ENCODE results near the gene CUBN.

The CUBN gene

DNA sequence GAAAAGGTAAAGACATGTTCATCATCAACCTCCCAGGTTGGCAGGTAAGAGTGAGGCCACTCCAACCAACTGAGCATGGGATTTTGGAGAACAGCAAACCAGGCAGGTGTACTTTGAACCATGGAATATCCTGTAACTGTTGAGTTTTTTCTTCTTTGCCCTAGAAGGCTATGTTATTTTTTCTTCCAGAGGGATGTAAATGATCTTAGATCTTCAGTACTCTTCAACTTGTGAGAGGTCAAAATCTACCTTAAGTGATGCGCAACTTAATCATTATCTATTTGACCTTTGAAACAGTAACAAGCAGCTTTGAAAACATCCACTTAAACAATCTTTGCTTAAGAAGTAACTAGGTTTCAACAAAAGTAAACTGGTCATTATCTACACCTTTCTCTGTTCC is at the start of gene CUBN:
TSS of gene CUBN (minus strand) at position 71 of the 400 bp plus-strand sequence. CDS start at position 25, 46 bp downstream.
- no peak for DNase-seq

DNA sequence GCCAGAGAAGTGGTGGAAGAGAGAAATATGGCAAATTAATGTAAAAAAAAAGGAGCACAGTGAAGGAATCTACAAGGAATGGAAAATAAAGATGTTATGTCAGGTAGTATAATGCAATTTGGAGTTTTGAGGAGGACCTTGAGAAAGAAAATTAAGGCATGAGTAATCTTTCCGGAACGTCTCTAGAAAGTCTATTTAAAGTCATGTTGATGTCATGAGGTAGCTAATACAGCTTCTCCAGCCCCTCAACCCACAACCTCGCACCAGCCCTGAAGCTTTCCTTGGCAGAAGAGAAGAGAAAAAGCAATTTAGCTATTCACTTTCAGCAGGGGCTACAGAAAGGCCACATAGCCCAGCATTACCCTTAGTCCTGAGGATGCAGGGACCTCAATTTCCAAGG is 49.4 kb upstream of the CUBN start:
- DNase-seq = no peak

DNA sequence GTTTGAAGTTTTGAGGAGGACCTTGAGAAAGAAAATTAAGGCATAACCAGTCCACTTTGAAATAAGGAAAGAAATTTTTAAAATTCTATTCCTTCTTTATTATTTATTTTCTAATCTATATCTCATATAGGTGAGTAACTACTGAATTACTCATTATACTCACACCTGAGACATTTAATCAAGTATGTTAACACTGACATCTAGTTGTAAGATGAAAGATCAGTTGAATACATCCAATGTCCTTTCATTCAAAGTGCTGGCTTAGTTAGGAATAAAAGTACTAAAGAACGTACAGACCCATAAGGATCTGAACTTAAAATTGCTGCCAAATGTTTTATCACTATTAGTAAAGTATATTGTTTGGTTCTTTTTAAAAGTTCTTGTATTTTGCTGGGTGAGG is 48.4 kb upstream of the CUBN start:
- DNase-seq = no peak

DNA sequence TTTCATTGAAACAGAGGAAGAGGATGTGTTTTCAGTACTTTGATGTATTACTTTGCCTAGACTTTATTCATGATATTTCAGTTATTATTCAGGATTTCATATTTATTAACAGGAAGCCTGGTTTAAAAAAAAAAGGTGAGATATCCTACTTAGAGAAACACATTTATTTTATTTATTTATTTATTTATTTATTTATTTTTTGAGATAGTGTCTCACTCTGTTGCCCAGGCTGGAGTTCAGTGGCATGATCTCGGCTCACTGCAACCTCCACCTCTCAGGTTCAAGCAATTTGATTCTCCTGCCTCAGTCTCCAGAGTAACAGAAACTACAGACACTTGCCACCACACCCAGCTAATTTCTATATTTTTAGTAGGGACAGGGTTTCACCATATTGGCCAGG is 47.4 kb upstream of the CUBN start:
- DNase-seq = no peak

DNA sequence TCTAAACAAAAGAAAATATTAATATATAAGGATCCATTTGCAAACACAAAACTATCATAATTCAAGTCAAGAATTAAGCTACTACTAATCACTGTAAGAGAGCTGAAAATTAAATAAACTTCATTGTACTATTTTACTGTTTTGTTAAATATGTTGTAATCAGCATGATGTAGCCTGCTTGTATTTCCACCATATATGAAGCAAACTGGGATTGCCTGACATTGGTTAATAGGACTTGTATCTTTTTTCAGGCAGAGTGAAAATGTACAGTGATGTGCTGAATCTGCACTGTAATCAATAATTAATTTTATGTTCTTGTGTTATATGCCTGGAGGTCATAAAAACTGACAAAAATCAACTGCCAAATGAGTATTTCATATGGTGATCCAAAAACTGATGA is 46.5 kb upstream of the CUBN start:
- no peak for DNase-seq

DNA sequence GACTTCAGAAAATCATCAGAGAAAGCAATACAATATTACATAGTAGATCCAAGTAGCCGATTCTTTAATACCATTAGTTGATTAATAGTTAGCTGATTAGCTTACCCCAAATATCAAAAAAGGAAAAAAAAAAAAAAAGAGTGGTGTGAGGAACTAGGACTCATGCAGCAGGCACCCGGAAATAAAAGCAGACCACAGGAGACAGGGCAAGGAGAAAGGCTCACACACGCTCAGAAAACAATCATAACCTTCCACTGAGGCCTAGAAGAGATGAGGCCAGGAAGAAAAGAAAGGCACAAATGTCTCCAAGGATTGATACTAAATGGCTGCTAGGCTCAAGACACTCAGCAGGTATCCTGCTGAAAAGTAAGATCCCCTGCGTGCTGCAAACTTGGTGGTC is 45.9 kb upstream of the CUBN start:
- no peak for DNase-seq

DNA sequence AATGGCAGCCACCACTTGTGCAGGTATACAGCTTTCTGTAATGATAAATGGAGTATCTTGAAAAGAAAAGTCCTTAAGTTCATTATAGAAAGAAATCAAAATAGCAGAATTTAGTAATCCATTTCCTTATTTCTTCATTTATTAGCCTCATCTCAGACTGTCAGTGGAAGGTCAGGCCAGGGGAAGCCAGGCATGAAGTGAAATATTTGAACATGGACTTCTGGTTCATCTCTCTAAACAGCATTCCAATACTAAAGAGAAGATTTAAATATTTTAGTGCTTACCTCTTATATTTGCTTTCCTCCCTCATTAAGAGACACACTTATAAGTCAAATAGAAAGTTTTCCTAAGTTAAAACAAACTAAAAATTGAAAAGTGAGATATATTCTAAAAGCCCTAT is 45.0 kb upstream of the CUBN start:
- no peak for DNase-seq

DNA sequence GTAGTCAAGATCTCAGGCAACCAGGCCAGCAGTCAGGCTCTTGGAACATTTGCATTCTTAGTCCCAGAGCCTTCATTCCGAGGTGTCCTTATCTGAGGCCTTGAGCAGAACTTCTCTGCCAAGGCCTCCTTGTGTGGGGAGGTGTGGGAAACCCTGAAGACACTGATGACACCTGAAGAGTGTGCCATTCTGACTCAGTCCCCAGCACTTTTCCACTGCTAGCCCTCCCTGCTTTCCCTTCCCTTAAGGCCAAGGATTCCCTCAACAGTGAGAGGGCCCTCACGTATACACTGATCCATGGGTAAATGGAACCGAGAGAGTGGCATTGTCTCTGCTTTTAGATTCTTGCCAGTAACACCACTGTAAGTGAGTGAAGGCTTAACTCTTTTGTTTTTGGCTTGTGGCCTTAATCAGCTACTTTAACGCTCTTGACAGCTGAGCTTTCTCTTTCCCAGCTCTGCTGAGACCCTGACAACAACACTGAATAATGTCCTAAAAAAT is 41.6 kb upstream of the CUBN start:
- DNase-seq = no peak

DNA sequence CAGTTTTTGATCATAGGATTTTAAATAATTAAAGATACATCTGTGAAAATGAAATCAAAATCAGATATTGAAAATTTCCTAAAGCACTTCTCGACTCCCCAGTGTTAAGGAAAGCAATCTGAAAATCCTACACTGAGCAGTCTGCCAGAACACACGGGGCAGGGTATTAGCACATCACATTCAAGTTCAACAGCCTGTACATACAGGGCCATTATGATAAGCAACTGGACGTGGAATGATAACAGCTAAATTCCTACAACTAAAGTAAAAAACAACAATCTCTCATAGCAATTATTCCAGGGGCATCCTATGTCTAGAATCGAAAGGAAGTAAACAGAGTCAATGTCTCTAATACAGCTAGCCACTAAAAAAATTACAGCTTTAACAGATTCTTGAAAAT is 40.2 kb upstream of the CUBN start:
- no peak for DNase-seq

DNA sequence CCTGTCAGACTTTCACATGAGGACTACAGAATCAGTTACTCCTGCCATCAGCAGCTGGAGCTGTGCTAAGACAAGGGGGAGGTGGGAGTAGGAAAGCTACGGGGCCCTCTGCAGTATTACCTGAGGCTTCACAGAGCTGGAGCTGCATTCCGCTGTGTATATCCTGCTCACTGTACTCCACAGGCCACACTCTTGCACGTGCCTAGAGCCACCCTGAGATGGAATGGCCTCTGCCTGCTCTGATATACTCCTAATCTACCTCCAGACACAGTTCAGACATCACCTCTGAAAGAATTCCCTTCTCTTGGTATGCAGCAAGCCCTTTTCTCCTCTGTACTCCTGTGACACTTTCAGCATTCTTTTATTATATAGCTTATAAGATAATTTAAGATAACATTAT is 37.1 kb upstream of the CUBN start:
- no peak for DNase-seq

DNA sequence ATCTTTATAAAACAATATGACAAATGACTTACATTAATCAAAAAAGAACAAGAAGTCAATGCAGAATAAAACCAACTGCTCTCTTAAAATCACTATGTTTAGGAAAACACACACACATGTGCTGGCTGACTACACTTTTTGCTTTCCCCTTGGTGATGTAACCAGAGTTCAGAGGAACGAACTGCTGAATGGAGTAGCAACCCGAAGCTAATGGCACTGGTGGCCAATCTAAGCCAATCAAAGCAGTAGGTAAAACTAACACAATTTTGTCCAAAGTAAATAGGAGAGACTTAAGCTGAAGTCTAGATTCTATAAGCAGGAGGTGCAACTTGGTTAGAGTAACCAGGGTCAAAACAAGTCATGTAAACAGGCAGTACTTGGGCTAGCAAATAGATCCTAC is 33.2 kb upstream of the CUBN start:
- DNase-seq = no peak

DNA sequence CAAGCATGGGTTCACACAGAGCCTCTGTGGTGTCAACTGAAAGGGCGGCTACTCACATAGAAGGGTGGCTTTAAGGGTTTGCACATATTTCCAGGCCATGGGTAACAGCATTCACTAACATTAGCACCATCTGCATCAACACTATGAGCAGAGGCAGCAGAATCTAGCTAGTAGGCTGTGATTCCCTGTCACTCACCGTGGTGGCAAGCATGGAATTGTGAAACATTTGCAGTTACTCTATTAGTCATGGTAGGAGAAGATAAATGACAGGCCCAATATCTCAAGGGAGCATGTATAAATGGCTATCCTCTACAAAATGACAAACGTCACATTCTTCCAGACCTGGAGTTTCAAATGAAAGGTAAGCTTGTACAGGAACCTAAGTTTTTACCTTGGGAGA is 32.2 kb upstream of the CUBN start:
- DNase-seq = no peak

DNA sequence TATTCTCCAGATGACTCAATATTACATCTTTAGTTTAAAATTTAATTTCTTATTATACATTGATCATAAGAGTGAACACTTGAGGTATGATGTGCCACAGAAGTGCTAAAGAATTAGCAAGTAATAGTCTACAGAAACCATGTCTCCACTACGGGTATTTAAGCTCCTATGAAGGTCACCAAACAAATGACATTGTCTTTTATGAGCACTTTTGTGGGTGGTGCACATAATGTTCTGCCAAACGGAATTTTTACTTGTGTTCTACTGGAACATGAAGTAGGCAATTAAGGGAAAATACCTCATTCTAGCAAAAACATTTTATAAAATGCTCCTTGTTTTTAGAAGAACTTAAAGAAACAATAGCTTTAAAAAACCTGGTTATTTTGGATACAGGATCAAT is 27.4 kb upstream of the CUBN start:
- DNase-seq = no peak

DNA sequence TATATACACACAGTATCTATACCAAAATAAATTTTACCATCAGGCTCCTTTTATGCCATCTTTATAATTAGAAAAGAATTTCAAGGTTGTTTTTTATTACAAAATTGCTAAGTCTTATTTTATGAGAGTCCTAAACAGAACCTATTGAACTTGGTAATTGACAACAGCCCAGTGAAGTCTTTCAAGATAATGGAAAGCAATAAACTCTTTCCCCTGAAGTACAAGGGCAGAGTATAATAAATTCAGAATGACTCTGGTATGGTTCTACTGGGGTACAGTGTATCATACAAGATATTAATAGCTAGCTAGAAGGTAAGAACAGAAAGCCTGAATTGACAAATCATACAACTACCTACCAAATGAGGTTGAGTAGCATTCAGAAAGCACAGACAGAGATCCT is 26.2 kb upstream of the CUBN start:
- no peak for DNase-seq

DNA sequence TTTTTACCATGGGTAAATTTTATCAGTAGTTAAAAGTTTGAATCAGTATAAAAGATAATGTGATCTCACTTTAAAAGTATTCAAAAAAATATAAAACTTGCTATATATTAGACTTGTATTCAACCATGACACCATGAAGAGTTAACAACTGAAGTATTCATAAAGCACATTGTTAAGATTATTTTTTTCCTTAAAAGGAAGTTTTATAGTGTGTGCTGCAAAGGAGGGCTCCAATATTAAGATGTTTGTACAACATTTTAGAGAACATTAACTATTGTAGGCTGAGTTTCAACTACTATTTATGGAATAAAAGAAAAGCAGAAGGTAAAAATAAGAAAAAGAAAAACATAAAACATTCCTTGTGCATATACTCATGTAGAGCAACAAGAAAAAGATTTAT is 24.5 kb upstream of the CUBN start:
- no peak for DNase-seq

DNA sequence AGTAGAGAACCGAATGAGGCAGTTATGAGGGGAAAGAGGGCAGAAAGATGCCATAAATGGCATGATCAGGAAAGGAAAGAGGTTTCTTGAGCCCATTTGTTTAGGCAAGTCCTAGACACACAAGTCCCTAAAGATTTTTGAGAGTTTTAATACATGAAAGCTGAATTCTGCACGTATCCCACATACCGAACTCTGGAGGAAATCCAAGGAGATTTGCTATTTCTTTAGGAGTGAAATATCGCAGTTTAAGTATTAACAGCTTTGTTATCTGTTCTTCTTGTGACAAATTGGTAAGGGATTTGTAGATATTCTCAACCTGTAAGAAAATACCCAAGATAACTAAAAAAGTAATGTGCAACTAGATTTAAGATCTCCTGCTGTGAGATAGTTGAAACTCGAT is 23.7 kb upstream of the CUBN start:
- no peak for DNase-seq

DNA sequence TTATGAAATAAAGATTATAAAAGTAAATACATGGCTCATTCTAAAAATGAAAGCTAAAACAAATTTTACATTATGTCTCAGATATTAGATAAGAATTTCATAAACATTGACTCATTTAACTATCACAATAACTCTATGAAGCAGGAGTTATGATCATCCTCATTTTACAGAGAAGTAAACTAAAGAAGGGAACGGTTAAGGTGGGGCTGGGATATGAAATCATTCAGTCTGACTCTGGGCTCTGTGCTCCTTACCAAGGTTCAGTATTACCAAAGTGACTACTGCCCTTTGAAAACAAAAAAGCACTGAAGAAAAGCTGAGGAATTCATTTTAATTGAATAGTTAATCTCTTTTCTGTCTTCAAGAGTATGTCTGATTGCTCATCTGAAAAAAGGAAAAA is 22.1 kb upstream of the CUBN start:
- DNase-seq = no peak

DNA sequence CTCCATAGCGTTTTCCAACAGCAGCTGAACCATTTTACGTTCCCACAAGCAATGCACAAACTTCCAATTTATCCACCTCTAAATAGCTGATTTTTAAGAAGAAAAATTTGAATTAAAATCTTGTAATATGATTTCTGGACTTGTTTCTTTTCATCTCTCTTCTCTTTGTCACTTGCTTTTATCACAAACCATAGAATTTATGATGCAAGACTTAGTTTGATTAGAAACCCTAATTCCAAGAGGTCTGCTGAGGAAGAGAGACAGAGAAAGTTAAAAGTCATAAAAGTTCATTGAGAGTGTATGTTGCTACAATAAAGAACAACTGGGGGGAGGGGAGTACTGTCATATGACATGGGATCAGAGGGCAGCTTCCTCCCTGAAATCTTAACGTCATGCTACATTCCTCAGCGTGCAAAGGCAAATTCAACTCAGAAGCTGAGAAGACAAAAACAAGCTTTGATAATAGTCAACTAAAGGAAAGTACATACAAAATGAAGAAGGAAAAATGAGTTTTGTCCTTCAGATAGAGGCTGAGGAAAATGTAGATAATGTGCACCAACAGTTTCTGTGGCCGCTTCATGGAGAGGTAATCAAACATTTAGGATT is 18.4 kb upstream of the CUBN start:
- no peak for DNase-seq

DNA sequence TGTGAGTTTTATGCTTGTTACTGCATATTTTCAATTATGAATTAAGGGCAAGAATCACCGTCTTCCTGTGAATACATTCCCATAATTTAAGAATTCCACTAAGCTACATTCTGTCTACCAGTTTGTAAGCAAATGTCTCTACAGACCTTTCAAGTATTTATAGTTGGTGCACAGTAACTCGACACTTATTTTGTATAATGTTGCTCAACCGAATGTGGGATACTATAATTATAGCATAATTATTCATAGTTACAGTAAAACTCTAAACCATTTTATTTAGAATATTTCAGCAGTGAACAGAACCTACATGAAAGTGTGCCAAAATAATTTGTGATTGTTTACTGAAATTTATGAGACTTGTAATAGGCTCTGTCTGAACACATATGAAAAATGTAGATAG is 17.3 kb upstream of the CUBN start:
- DNase-seq = no peak

DNA sequence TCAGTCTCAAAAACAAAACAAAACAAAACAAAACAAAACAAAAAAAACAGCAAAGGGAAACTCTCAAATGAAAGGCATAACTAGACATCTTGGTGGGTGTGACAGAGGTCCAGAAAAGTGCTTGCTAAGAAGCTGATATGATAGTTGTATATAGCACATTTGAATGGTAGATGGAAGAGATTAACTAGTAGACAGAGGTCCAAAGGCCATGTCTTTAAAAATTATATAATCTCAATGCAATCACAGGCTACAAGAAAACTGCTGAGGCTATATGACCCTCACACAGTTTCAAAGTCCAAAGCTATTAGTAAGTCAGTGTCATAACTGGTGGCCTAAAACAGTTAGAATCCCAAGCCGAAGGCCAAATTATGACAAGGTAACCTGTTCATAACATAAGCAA is 15.6 kb upstream of the CUBN start:
- no peak for DNase-seq

DNA sequence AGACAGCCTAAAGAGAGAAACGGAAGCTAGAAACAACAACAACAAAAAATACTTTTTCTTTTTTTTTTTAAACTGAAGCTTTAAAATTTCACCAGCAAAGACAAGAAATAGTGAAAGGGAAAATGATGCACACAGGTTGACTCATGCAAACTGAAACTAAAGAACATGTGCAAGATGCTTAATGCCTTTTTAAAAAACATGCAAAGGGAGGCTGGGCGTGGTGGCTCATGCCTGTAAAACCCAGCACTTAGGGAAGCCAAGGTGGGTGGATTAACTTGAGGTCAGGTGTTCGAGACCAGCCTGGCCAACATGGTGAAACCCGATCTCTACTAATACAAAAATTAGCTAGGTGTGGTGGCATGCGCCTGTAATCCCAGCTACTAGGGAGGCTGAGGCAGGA is 15.1 kb upstream of the CUBN start:
- DNase-seq = no peak

DNA sequence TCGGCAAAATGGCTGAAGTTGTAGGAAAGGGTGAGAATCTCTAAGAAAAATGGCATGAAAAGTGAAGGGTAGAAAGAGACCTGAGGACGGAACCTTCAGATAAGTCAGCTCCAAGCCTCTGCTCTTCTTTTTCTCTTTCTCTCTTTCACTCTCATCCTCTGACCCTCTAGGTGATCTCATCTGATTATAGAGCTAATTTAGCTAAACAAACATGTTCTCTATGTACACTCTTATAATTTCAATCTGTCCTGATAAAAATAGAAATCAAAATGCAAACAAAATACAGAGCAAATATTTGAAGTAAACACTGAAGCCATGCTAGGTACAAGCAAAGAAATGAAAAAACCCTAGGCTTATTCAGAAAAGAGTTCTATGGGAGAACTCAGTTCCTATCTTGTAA is 14.4 kb upstream of the CUBN start:
- DNase-seq = no peak

DNA sequence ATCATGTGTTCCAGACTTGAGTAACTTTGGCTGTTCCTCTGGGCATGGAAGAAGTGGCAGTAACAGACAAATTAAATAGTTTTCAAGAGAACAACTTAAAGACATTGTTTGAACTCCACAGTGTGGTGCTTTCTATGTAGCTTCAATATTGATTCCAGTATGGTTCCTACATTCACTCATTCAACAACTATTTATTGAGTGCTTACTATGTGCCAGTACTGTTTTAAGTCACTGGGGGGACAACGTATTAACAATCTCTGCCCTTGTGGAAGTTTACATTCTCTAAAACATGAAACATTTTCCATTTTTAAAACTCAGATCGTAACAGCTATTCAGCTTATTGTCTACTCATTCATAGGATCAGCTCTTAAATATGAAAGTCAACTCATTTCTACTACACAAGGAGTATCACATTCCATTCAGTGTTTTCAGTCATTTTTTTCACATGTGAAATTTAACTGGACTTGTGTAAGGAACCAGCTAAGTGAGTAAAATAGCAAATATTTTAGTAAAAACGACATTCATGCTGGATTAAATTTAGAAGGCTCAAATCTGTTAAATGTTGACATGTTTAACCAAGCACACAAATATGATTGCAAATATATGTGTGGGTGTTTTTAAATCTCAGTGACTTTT is 13.6 kb upstream of the CUBN start:
- no peak for DNase-seq

DNA sequence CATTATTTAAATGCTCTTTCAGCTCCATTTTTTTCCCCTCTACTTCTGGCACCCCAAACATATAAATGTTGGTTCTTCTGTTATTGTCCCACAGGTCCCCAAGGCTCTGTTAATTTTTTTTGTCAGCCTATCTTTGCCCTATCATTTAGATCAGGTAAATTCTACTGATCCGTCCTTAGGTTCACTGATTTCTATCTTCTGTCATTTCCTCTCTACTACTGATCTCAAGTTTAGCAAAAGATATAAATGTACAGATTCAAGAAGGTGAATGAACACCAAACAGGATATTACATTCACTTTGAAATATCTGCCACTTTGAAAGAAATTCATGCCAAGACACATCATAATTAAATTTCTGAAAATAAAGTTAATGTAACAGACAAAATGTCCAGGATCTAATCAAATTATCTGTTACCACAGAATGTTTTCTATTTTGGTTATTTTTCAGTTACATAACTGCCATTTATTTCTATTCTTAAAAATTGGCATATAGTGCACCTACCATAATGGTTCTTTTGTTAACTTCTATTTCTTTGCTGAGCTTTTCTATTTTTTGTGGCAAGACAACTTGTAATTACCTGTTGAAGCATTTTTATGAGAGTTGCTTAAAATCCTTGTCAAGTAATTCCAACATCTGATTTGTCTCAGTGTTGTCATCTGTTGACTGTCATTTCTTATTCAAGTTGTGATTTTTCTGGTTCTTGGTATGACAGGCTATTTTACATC is 12.1 kb upstream of the CUBN start:
- no peak for DNase-seq

DNA sequence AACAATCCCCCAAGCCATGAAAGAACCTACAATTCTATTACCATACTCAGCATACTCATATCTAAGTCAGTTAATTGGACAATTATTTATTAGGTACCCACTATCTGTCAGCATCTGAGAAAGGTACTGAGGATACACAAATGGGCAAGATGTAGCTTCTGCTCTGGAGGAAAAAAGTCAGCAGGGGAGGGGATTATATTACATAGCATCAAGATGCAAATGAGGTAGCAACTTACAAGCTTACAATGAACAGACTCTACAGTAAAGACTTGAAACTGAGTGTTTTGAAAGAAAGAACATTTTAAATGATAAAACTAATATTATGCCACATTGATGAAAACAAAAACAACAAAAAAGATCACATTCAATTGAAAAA is 10.8 kb upstream of the CUBN start:
- no peak for DNase-seq
